Neural cell (in vitro differentiated cells): ENCODE data around the gene TMEM30A. TPM values are rescaled to one million over a fixed set of nuclear protein-coding genes. Genes with fewer than 3 reads are reported as not detected.
A peak's percentile ranks its signal among the peaks of the same experiment; 100 is the strongest.

ENCODE experiments used
- H2AFZ ChIP-seq: fragments of 200-600, 300-800 bp; sonication (generic), shearing (Covaris generic); 2 replicates; pipeline ENCODE4 v1.6.0; 2014; ENCODE audit warnings: low read depth, mild to moderate bottlenecking, antibody characterized with exemption, low read length, moderate library complexity
- H3F3A ChIP-seq: fragments of 200-600 bp; shearing (Covaris generic); 2 replicates; pipeline ENCODE4 v1.6.1; 2016; ENCODE audit warnings: mild to moderate bottlenecking, moderate library complexity, mixed read lengths, antibody characterized with exemption, low read length; ENCODE audit not compliant: insufficient read depth, poor library complexity, severe bottlenecking
- H3K27ac ChIP-seq: fragments of 200-600, 300-800 bp; sonication (generic), shearing (Covaris generic); 2 replicates; pipeline ENCODE4 v1.5.1; 2014; ENCODE audit warnings: mild to moderate bottlenecking, low read length, moderate library complexity
- H3K27me3 ChIP-seq: fragments of 300-800, 200-600 bp; sonication (generic), shearing (Covaris generic); 2 replicates; pipeline ENCODE4 v1.6.0; 2014; ENCODE audit warnings: mild to moderate bottlenecking, low read depth, low read length, moderate library complexity; ENCODE audit not compliant: insufficient read depth
- H3K36me3 ChIP-seq: fragments of 300-800, 200-600 bp; sonication (generic), shearing (Covaris generic); 2 replicates; pipeline ENCODE4 v1.5.1; 2014; ENCODE audit warnings: mild to moderate bottlenecking, antibody characterized with exemption, low read length, moderate library complexity; ENCODE audit not compliant: insufficient read depth
- H3K4me2 ChIP-seq: fragments of 300-800, 200-600 bp; sonication (generic), shearing (Covaris generic); 2 replicates; pipeline ENCODE4 v1.6.0; 2014; ENCODE audit warnings: mild to moderate bottlenecking, low read length
- H3K4me3 ChIP-seq: fragments of 300-800, 200-600 bp; sonication (generic), shearing (Covaris generic); 2 replicates; pipeline ENCODE4 v1.5.1; 2014; ENCODE audit warnings: mild to moderate bottlenecking, low read length, moderate library complexity
- H3K79me2 ChIP-seq: fragments of 200-600 bp; shearing (Covaris generic); replicated peaks from 2 replicates; pipeline ENCODE4 v1.6.0; 2014; ENCODE audit warnings: mild to moderate bottlenecking, low read length, moderate library complexity; ENCODE audit not compliant: insufficient read depth
- H3K9ac ChIP-seq: fragments of 300-800, 200-600 bp; sonication (generic), shearing (Covaris generic); 2 replicates; pipeline ENCODE4 v1.6.1; 2016; ENCODE audit warnings: mild to moderate bottlenecking, low read length, mixed read lengths
- H3K9me2 ChIP-seq: fragments of 200-600 bp; shearing (Covaris generic); 2 replicates; pipeline ENCODE4 v1.6.1; 2016; ENCODE audit warnings: mild to moderate bottlenecking, low read length, mixed read lengths; ENCODE audit not compliant: insufficient read depth
- H3K9me3 ChIP-seq: fragments of 200-600, 300-800 bp; sonication (generic), shearing (Covaris generic); 2 replicates; pipeline ENCODE4 v1.6.1; 2016; ENCODE audit warnings: mild to moderate bottlenecking, mixed run types, low read length, moderate library complexity, mixed read lengths
- H4K20me1 ChIP-seq: fragments of 200-600 bp; shearing (Covaris generic); 2 replicates; pipeline ENCODE4 v1.6.1; 2016; ENCODE audit warnings: mild to moderate bottlenecking, mixed run types; ENCODE audit not compliant: insufficient read depth
- EP300 ChIP-seq: fragments of 450-650 bp; conservative IDR thresholded peaks from 2 replicates; pipeline ENCODE4 v1.6.1; 2014; ENCODE audit warnings: antibody characterized with exemption, mild to moderate bottlenecking, moderate library complexity; ENCODE audit not compliant: poor library complexity, severe bottlenecking
- EZH2 ChIP-seq: fragments of 200-600, 300-800 bp; shearing (Covaris generic), sonication (generic); IDR thresholded peaks from 2 replicates; pipeline ENCODE4 v1.6.1; 2014; ENCODE audit warnings: antibody characterized with exemption, low read length, borderline replicate concordance, mild to moderate bottlenecking; ENCODE audit not compliant: insufficient read depth, poor library complexity, severe bottlenecking
- MXI1 ChIP-seq: fragments of 450-650 bp; conservative IDR thresholded peaks from 2 replicates; pipeline ENCODE4 v1.6.1; 2014; ENCODE audit warnings: antibody characterized with exemption, mild to moderate bottlenecking; ENCODE audit not compliant: poor library complexity, severe bottlenecking
- POLR2AphosphoS5 ChIP-seq: IDR thresholded peaks from 2 replicates; pipeline ENCODE4 v1.6.1; 2012
- RAD21 ChIP-seq: fragments of 450-650 bp; conservative IDR thresholded peaks from 2 replicates; pipeline ENCODE4 v1.6.1; 2014; ENCODE audit warnings: antibody characterized with exemption, mild to moderate bottlenecking, moderate library complexity
- SMC3 ChIP-seq: fragments of 450-650 bp; conservative IDR thresholded peaks from 2 replicates; pipeline ENCODE4 v1.6.1; 2014; ENCODE audit warnings: antibody characterized with exemption, mild to moderate bottlenecking, moderate library complexity; ENCODE audit not compliant: poor library complexity
- TAF1 ChIP-seq: IDR thresholded peaks from 2 replicates; pipeline ENCODE4 v1.6.1; 2012; ENCODE audit warnings: low read depth
- polyA plus RNA-seq: library from polyadenylated mRNA; depleted of rRNA; stranded (reverse); fragments of >200 nt; gene quantifications from 2 replicates; pipeline ENCODE4 v1.2.3, GENCODE V29; 2014
- TF ChIP-seq, protein P1 (sequence below): IDR thresholded peaks from 2 replicates; pipeline ENCODE4 v1.6.1; 2012; ENCODE audit warnings: borderline replicate concordance
- TF ChIP-seq, protein P2 (sequence below): fragments of 450-650 bp; IDR thresholded peaks from 2 replicates; pipeline ENCODE4 v1.5.1; 2014; ENCODE audit warnings: antibody characterized with exemption, mild to moderate bottlenecking, moderate library complexity; ENCODE audit not compliant: poor library complexity, severe bottlenecking

Gene TMEM30A
- polyA plus RNA-seq, 1 donor from 2014 or later = 110 TPM

DNA sequence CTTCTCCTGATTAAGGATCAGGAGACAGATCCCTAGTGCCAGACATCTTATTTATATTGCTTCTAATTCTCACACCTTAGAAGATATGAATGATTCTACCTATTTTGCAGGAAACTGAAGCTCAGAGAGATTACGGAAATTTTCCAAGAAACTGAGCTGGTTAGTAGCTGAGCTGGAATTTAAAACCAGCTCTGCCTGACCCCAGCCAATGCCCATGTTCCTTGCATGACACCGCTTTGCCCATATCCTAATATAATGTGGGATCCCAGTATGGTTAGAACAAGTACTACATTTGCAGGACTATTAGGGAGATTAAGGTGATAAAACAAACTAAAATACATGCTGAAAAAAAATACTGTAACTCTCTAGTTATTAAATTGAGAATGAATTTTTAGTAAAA, 1.9 kb downstream of the TMEM30A start:
- peak overlapping the region; percentile 87 for H3K4me3 ChIP-seq
- no peaks in the 10 kb centered on the region for H3F3A ChIP-seq
- H3K4me2 ChIP-seq = peak overlapping the region; percentile 98
- no peaks in the 10 kb centered on the region for H3K9me2 ChIP-seq
- no peaks in the 10 kb centered on the region for H3K27me3 ChIP-seq
- H2AFZ ChIP-seq = no peak overlapping the region
- no peaks in the 10 kb centered on the region for H4K20me1 ChIP-seq
- no peak for TF ChIP-seq MXI1
- TF ChIP-seq, protein P1, sequence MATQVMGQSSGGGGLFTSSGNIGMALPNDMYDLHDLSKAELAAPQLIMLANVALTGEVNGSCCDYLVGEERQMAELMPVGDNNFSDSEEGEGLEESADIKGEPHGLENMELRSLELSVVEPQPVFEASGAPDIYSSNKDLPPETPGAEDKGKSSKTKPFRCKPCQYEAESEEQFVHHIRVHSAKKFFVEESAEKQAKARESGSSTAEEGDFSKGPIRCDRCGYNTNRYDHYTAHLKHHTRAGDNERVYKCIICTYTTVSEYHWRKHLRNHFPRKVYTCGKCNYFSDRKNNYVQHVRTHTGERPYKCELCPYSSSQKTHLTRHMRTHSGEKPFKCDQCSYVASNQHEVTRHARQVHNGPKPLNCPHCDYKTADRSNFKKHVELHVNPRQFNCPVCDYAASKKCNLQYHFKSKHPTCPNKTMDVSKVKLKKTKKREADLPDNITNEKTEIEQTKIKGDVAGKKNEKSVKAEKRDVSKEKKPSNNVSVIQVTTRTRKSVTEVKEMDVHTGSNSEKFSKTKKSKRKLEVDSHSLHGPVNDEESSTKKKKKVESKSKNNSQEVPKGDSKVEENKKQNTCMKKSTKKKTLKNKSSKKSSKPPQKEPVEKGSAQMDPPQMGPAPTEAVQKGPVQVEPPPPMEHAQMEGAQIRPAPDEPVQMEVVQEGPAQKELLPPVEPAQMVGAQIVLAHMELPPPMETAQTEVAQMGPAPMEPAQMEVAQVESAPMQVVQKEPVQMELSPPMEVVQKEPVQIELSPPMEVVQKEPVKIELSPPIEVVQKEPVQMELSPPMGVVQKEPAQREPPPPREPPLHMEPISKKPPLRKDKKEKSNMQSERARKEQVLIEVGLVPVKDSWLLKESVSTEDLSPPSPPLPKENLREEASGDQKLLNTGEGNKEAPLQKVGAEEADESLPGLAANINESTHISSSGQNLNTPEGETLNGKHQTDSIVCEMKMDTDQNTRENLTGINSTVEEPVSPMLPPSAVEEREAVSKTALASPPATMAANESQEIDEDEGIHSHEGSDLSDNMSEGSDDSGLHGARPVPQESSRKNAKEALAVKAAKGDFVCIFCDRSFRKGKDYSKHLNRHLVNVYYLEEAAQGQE = no peak
- TF ChIP-seq EP300 = no peak
- TF ChIP-seq EZH2 = no peak
- TF ChIP-seq POLR2AphosphoS5 = no peak
- TF ChIP-seq SMC3 = no peak
- TF ChIP-seq RAD21 = no peak
- no peak for TF ChIP-seq TAF1
- TF ChIP-seq, protein P2, sequence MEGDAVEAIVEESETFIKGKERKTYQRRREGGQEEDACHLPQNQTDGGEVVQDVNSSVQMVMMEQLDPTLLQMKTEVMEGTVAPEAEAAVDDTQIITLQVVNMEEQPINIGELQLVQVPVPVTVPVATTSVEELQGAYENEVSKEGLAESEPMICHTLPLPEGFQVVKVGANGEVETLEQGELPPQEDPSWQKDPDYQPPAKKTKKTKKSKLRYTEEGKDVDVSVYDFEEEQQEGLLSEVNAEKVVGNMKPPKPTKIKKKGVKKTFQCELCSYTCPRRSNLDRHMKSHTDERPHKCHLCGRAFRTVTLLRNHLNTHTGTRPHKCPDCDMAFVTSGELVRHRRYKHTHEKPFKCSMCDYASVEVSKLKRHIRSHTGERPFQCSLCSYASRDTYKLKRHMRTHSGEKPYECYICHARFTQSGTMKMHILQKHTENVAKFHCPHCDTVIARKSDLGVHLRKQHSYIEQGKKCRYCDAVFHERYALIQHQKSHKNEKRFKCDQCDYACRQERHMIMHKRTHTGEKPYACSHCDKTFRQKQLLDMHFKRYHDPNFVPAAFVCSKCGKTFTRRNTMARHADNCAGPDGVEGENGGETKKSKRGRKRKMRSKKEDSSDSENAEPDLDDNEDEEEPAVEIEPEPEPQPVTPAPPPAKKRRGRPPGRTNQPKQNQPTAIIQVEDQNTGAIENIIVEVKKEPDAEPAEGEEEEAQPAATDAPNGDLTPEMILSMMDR = no peak
- no peaks in the 10 kb centered on the region for H3K9me3 ChIP-seq
- H3K79me2 ChIP-seq = peaks cover 68% of the 10 kb centered on the region
- peak overlapping the region; percentile 97 for H3K27ac ChIP-seq
- peak overlapping the region; percentile 97 for H3K9ac ChIP-seq
- no peaks in the 10 kb centered on the region for H3K36me3 ChIP-seq

DNA sequence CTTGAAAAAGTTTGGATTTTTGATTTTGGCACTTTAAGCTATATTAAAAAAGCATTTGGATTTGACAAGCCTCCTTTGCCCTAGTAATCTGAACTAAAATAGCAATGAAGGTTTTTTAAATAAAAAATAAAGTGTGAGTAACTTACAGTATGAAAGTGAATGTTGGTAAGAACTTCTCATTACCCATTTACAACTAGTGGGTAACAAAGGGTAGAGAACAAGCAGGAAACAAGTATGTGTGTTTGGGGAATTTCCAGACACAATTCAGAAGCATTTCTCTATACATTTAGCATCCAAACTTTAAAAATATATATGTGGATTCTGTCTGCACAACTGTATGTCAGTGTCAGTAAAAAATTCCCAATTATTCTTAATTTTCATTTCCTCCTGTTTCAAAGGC, 2.9 kb downstream of the TMEM30A start:
- no peaks in the 10 kb centered on the region for H4K20me1 ChIP-seq
- H3K79me2 ChIP-seq = peaks cover 75% of the 10 kb centered on the region
- H3K4me2 ChIP-seq = peak overlapping the region; percentile 98
- H2AFZ ChIP-seq = no peak overlapping the region
- H3K27me3 ChIP-seq = no peaks in the 10 kb centered on the region
- TF ChIP-seq POLR2AphosphoS5 (no peak), MXI1 (no peak), EZH2 (no peak)
- TF ChIP-seq, protein P2 = no peak
- no peaks in the 10 kb centered on the region for H3K9me2 ChIP-seq
- no peaks in the 10 kb centered on the region for H3F3A ChIP-seq
- H3K27ac ChIP-seq = no peak overlapping the region
- peak overlapping the region; percentile 44 for H3K9ac ChIP-seq
- no peaks in the 10 kb centered on the region for H3K9me3 ChIP-seq
- peak overlapping the region; percentile 87 for H3K4me3 ChIP-seq
- no peaks in the 10 kb centered on the region for H3K36me3 ChIP-seq
